ENCODE results near the gene SLC25A29.

DNA sequence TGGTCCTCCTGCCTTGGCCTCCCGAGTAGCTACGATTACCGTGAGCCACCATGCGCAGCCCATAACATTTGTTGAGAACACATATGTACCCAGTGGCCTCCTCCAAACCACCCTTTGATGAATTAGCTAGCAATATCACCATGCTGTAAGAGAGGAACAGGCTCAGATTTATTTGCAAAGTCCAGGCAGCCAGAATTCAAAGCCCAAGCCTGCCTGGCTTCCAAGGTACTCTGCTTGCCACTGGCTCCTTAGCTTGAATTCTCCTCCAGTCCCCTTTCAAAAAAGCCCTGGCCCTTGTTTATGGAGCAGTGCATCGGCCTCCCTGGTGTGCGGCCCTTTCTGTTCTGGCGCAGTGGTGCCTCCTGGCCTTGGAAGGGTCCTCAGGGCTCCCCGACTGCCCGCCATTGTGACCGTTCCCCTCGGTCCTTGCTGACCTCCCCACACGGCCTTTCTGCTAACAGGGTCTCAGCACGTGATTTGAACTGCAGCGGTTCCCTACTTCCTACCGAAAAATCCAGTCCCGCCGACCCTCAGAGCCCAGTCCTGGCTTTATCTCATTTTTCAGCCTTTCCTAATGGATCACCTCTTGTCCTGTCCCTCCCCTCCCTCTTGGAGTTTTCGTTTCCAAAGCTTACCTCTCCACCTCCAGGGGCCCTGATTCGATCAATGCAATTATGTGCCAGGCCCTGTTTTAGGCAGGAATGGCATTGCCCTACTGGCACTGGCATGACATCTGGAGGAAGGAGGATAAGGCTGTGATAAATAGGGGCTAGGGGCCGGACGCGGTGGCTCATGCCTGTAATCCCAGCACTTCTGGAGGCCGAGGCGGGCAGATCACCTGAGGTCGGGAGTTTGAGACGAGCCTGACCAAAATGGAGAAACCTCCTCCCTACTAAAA lies 22.0 kb downstream of the SLC25A29 start:
- TF ChIP-seq EP300 (IDR thresholded peaks at IDR 0.05; ENCODE audit: borderline replicate concordance) (no peak), CREB1 (IDR thresholded peaks at IDR 0.05; ENCODE audit: low read depth) (no peak), TAF1 (IDR thresholded peaks at IDR 0.05; ENCODE audit: low read depth) (no peak), TEAD4 (IDR thresholded peaks at IDR 0.05) (no peak), YY1 (IDR thresholded peaks at IDR 0.05; ENCODE audit: low read depth) (no peak), ZBTB7A (IDR thresholded peaks at IDR 0.05; ENCODE audit: low read depth) (no peak), REST (IDR thresholded peaks at IDR 0.05; ENCODE audit: low read depth) (no peak), MAX (IDR thresholded peaks at IDR 0.05) (no peak)

Measured in Ishikawa (cell line).